Measurements from ENCODE around the gene ADARB2. TPM values are rescaled to one million over a fixed set of nuclear protein-coding genes. Genes with fewer than 3 reads are reported as not detected.

The ADARB2 gene
- total and polyA plus RNA-seq, 10 of the 15 experiments (the other 5 are each of a cell fraction or from before 2014, with no cell fraction given): 0.02 to 4.1 (median 0.76) TPM

DNA sequence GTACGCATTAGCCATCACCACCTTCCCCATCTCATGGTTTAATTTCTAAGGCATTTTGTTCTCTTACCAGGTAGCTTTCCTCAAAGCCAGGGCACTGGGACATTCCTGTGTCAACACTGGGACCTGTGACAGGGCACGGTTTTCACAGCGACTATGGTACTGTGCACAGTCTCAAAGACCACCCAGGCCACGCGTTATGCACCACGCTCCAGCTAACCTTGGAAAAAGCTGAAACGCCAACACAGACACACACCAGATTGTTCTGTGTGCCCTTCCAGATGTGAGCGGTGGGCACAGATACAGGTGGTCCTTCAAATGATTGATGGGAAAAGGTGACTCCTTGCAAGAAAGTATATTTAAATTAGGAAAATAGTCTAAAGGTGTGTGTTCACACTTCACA is 343.8 kb downstream of the ADARB2 start:
- SMC1A ChIA-PET (ENCODE audit: uncharacterized antibody, unreplicated experiment): interaction anchor here (1.3 kb wide), 1 partner anchor 18 kb away, joined by 5 read pairs; no protein-coding TSS in a partner anchor
- no peak overlapping the region for H2AFZ ChIP-seq (ENCODE audit: control insufficient read depth, low read depth, low read length)

More for the DNA sequence above, 343.8 kb downstream of the ADARB2 start:
- no TSS peak for BruUV-seq (replicated peaks)
- Histone ChIP-seq H3K36me3 (ENCODE audit: control insufficient read depth in 2 of 2, insufficient read depth in 2 of 2, low read length in 1 of 2) (no peaks in the 10 kb centered on the region), H3K9me3 (replicated peaks; ENCODE audit: control insufficient read depth, insufficient read depth, low read length) (no peaks in the 10 kb centered on the region), H3K4me2 (ENCODE audit: control insufficient read depth, insufficient read depth) (no peak overlapping the region), H3K9ac (ENCODE audit: control insufficient read depth, insufficient read depth, low read length) (no peak overlapping the region), H3K27ac (ENCODE audit: control insufficient read depth, insufficient read depth) (no peak overlapping the region), H3K27me3 (replicated peaks in 1 of 2; ENCODE audit: control insufficient read depth in 2 of 2, insufficient read depth in 2 of 2, low read length in 1 of 2) (no peaks in the 10 kb centered on the region), H3K4me1 (ENCODE audit: control insufficient read depth, insufficient read depth, low read length) (no peaks in the 10 kb centered on the region), H3K79me2 (ENCODE audit: control insufficient read depth, insufficient read depth, low read length) (no peaks in the 10 kb centered on the region), H3K4me3 (no peak overlapping the region), H4K20me1 (ENCODE audit: control insufficient read depth, insufficient read depth) (no peaks in the 10 kb centered on the region)
- intact Hi-C loops (cut with micrococcal nuclease; ENCODE audit: unreplicated experiment) (no loop called here), in situ Hi-C loops (cut with MboI) (no loop called here)
- WGBS (ENCODE audit: insufficient coverage, insufficient replicate concordance, low lambda C conversion rate, missing lambda C conversion rate): 51% methylated on average over 8 of the region's 8 CpGs
- CTCF ChIA-PET: no interaction called here
- FAIRE-seq (no peak), ATAC-seq (no peak), DNase-seq (ENCODE audit: low read depth, low spot score) (no peak)
- TF ChIP-seq CBFB (IDR thresholded peaks at IDR 0.05; ENCODE audit: low read depth) (no peak), CHD4 (IDR thresholded peaks at IDR 0.05) (no peak), MEF2B (IDR thresholded peaks at IDR 0.05; ENCODE audit: partially characterized antibody, poor library complexity, severe bottlenecking) (no peak), CBX3 (IDR thresholded peaks at IDR 0.05; ENCODE audit: borderline replicate concordance, low read depth) (no peak), RFX5 (IDR thresholded peaks at IDR 0.05; ENCODE audit: low read depth, low read length) (no peak), HDGF (IDR thresholded peaks at IDR 0.05) (no peak)
- TF ChIP-seq, protein P1, sequence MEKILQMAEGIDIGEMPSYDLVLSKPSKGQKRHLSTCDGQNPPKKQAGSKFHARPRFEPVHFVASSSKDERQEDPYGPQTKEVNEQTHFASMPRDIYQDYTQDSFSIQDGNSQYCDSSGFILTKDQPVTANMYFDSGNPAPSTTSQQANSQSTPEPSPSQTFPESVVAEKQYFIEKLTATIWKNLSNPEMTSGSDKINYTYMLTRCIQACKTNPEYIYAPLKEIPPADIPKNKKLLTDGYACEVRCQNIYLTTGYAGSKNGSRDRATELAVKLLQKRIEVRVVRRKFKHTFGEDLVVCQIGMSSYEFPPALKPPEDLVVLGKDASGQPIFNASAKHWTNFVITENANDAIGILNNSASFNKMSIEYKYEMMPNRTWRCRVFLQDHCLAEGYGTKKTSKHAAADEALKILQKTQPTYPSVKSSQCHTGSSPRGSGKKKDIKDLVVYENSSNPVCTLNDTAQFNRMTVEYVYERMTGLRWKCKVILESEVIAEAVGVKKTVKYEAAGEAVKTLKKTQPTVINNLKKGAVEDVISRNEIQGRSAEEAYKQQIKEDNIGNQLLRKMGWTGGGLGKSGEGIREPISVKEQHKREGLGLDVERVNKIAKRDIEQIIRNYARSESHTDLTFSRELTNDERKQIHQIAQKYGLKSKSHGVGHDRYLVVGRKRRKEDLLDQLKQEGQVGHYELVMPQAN (conservative IDR thresholded peaks at IDR 0.05): no peak
- TF ChIP-seq, protein P2, sequence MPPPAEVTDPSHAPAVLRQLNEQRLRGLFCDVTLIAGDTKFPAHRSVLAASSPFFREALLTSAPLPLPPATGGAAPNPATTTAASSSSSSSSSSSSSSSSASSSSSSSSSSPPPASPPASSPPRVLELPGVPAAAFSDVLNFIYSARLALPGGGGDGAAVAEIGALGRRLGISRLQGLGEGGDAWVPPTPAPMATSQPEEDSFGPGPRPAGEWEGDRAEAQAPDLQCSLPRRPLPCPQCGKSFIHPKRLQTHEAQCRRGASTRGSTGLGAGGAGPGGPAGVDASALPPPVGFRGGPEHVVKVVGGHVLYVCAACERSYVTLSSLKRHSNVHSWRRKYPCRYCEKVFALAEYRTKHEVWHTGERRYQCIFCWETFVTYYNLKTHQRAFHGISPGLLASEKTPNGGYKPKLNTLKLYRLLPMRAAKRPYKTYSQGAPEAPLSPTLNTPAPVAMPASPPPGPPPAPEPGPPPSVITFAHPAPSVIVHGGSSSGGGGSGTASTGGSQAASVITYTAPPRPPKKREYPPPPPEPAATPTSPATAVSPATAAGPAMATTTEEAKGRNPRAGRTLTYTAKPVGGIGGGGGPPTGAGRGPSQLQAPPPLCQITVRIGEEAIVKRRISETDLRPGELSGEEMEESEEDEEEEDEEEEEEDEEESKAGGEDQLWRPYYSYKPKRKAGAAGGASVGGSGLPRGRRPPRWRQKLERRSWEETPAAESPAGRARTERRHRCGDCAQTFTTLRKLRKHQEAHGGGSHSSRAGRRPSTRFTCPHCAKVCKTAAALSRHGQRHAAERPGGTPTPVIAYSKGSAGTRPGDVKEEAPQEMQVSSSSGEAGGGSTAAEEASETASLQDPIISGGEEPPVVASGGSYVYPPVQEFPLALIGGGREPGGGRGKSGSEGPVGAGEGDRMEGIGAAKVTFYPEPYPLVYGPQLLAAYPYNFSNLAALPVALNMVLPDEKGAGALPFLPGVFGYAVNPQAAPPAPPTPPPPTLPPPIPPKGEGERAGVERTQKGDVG (CRISPR knock-in tag; IDR thresholded peaks at IDR 0.05): no peak
- POLR2A ChIA-PET: no interaction called here
- RAD21 ChIA-PET (ENCODE audit: unreplicated experiment): no interaction called here

Data from GM12878 (cell line).